T follicular helper cell (primary cell): Measurements from ENCODE around the gene KRTAP4-8.
"Not testable (repeated sequence)": the region's sequence is repeated elsewhere in the genome, so short reads cannot be mapped to it uniquely, and the experiment has no call there.

Experiments used
- DNase-seq: peaks from one replicate; pipeline ENCODE4 v3.0.0-alpha.2; 2020; ENCODE audit warnings: low read depth

Gene KRTAP4-8

DNA sequence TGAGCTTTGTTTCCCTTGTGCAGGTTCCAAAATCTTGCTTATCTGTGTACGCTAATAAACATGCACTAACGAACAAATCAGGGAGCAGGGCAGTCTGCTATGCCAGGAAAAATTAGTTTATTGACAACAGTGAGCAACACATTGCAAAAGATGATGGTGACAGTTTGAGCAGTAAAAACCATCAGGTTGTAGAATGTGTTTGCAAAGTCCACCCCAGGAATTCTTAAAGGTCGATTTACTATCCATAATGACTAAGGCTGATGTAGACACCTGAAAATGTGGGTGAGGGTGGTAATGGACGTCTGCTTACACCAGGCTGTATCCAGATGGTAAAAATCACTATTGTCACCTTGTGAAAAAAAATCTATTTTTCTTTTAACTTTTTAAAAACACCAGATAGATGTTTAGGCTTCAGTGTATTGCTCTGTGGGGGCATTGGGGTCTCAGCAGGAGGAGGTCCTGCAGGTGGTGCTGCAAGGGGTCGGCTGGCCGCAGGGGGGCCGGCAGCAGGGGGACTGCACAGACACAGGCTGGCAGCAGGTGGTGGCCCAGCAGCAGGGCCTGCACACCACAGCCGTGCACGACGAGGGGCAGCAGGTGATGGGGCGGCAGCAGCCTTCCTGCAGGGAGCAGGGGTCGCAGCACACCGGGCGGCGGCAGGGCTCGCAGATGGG, 32.8 kb downstream of the KRTAP4-8 start:
- DNase-seq = not testable (repeated sequence)

GRCh38 chr17:41064301-41064700, 33.6 kb downstream of the KRTAP4-8 start:
- DNase-seq = no peak

DNA sequence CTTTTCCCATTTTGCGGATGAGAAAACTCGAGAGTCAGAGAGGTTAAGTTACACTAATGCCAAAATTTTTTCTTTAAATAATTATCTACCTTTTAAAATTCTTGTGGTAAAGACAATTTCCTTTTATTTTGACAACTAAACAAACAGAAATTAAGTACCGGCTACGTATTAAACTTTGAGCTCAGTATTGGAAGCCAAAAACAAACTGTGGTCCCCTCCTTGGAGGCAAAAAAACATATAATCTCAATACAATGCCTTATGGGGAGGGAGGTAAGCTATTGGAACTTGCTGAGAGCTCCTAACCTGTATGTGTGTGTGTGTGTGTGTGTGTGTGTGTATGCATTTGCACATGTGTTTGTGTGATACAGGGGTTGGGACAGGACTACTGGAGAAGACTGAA, 34.5 kb downstream of the KRTAP4-8 start:
- DNase-seq = no peak

DNA sequence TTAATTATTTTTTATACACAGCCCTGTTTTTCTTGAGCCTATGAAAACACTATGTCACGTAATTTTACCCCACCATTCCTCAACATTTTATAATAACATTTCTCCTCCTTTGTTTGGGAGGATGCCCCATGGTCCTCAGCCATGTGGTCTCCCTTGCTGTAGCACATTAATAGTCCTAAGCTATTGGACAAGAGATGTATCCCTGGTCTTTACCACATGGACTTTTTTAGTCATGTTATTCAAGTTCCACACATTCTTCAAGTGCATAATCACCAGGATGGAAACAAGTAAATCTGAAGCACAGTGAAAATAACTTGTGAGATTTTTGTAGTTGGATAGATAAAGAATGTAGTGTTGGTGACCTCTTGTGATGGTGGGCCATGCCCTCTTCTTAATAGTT, 36.0 kb downstream of the KRTAP4-8 start:
- no peak for DNase-seq

- no peak for DNase-seq
These were observed 37.8 kb downstream of the KRTAP4-8 start, which contains the start of gene KRTAP2-3 for GRCh38 chr17:41060052-41060604. Gene KRTAP2-3 (minus strand): TSS chr17:41060114. CDS start chr17:41060050, 64 bp downstream.

GRCh38 chr17:41059276-41060051, 38.5 kb downstream of the KRTAP4-8 start:
- not testable (repeated sequence) for DNase-seq

GRCh38 chr17:41058741-41059140, 39.2 kb downstream of the KRTAP4-8 start:
- DNase-seq = no peak

- no peak for DNase-seq
These were observed 40.4 kb downstream of the KRTAP4-8 start for GRCh38 chr17:41057547-41057946.

DNA sequence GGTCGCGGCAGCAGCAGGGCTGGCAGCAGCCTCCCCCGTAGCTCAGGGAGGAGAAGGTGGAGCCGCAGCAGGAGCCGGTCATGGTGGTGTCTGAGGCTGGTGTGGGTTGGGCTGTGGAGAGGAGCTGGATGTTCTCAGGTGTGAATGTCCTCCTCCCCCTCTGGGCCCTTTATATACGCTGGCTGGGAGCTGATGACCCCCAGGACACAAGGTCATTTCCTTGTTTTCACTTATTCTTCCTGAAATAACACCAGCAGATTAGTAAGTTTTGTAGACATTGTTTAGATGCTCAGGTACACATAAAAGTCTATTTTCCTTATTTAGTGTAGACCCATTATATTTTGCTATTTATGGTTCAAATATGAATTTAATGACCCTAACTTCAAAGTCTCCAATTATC, 42.8 kb downstream of the KRTAP4-8 start, which contains the start of gene KRTAP2-2:
TSS of gene KRTAP2-2 (minus strand) at position 101 of the 400 bp plus-strand sequence. CDS start at position 82, 19 bp downstream.
- not testable (repeated sequence) for DNase-seq

DNA sequence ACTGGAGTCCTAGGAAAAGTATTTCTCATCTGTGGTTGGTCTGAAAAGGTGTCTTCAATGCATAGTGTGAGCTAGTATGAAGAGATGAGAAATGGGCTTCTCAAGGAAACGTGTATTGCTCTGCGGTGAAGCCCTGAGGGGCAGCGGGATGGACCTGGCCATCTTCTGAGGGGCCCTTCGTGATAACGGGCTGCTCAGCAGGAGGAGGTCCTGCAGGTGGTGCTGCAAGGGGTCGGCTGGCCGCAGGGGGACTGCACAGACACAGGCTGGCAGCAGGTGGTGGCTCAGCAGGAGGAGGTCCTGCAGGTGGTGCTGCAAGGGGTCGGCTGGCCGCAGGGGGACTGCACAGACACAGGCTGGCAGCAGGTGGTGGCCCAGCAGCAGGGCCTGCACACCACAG, 43.4 kb downstream of the KRTAP4-8 start:
- not testable (repeated sequence) for DNase-seq

GRCh38 chr17:41054025-41054424, 43.9 kb downstream of the KRTAP4-8 start:
- DNase-seq = no peak

- no peak for DNase-seq
These were observed 45.4 kb downstream of the KRTAP4-8 start for GRCh38 chr17:41052566-41052965.

DNA sequence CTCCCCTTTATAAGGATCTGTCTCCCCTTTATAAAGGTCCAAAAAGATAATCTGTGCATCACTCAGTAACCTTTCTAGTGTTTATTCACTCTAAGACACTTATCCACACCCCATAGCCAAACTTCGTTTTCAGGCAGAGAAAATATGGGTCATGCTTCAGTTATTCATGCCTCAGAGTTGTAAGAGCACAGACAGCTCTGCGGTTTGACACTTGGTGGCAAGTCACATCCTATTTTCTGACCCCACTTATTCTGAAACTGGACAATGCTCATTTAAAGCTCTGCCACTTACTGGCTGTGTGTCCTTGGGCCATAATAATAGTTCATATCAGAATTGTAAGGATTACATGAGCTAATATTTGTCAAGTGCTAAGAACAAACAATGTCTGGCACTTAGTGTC, 48.8 kb downstream of the KRTAP4-8 start:
- DNase-seq = no peak

DNA sequence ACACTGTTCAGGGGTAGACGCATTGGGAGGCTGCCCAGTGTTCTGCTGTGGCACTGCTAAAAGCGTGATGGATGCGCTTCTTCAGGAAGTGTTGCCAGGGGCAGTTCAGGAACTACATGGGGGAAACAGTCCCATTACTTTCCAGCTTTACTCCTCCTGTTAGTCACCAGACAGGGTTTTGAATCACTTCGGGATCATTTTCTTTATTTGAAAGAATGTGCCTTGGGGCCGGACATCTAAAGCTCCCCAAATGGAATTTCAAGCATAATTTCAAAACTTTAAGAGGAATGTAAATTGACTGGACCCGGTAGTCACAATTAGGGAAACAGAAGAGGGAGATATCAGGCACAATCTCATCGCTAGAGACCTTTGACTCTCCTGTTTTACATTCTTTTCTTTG, 49.5 kb downstream of the KRTAP4-8 start:
- no peak for DNase-seq
